Measurements from ENCODE around the gene OR5B3. TPM values are rescaled to one million over a fixed set of nuclear protein-coding genes. Genes with fewer than 3 reads are reported as not detected.
"Not testable (repeated sequence)": the region's sequence is repeated elsewhere in the genome, so short reads cannot be mapped to it uniquely, and the experiment has no call there.

Gene OR5B3
- total RNA-seq: not detected

GRCh38 chr11:58406774-58407173 lies at the start of gene OR5B3:
TSS of gene OR5B3 (minus strand) at chr11:58406874. CDS start at chr11:58403409, 3,465 bp downstream.
- no peak for DNase-seq

- DNase-seq: no peak
Observed at GRCh38 chr11:58451585-58451984, 44.9 kb upstream of the OR5B3 start.

GRCh38 chr11:58446294-58446693 lies 39.6 kb upstream of the OR5B3 start:
- no peak for DNase-seq

- DNase-seq: no peak
Observed at GRCh38 chr11:58444300-58444699, 37.6 kb upstream of the OR5B3 start.

- DNase-seq: no peak
Observed at GRCh38 chr11:58442136-58442535, 35.5 kb upstream of the OR5B3 start, which contains the start of gene OR5B12. TSS of gene OR5B12 (minus strand) at chr11:58442236. CDS start at chr11:58440151, 2,085 bp downstream.

- no peak for DNase-seq
Observed at GRCh38 chr11:58438486-58438885, 31.8 kb upstream of the OR5B3 start.

- no peak for DNase-seq
Observed at GRCh38 chr11:58434217-58434616, 27.5 kb upstream of the OR5B3 start.

GRCh38 chr11:58433638-58434203 lies 27.0 kb upstream of the OR5B3 start:
- DNase-seq: no peak

- DNase-seq: no peak
Observed at GRCh38 chr11:58429273-58429672, 22.6 kb upstream of the OR5B3 start.

- DNase-seq: no peak
Observed at GRCh38 chr11:58428021-58428420, 21.3 kb upstream of the OR5B3 start, which contains the start of gene OR5B2. TSS of gene OR5B2 (minus strand) at chr11:58428121. CDS start at chr11:58423261, 4,860 bp downstream.

- not testable (repeated sequence) for DNase-seq
Observed at GRCh38 chr11:58399622-58400021, 7.1 kb downstream of the OR5B3 start.

- DNase-seq: no peak
Observed at GRCh38 chr11:58395581-58395980, 11.1 kb downstream of the OR5B3 start.

- no peak for DNase-seq
Observed at GRCh38 chr11:58394195-58394594, 12.5 kb downstream of the OR5B3 start.

- DNase-seq: no peak
Observed at GRCh38 chr11:58392746-58393145, 13.9 kb downstream of the OR5B3 start.

GRCh38 chr11:58391879-58392278 lies 14.8 kb downstream of the OR5B3 start:
- no peak for DNase-seq

- DNase-seq: no peak
Observed at GRCh38 chr11:58390551-58391063, 16.1 kb downstream of the OR5B3 start.

GRCh38 chr11:58358969-58359368 lies 47.7 kb downstream of the OR5B3 start, which contains the start of gene OR5B17:
TSS of gene OR5B17 (minus strand) at chr11:58359069. CDS start at chr11:58359069, 0 bp downstream.
- DNase-seq: no peak

GRCh38 chr11:58354727-58355126 lies 51.9 kb downstream of the OR5B3 start:
- DNase-seq: no peak

Data from effector CD4-positive, alpha-beta T cell (primary cell).